ENCODE data around the gene PLCB4.
A peak's percentile ranks its signal among the peaks of the same experiment; 100 is the strongest.

PLCB4 gene

DNA sequence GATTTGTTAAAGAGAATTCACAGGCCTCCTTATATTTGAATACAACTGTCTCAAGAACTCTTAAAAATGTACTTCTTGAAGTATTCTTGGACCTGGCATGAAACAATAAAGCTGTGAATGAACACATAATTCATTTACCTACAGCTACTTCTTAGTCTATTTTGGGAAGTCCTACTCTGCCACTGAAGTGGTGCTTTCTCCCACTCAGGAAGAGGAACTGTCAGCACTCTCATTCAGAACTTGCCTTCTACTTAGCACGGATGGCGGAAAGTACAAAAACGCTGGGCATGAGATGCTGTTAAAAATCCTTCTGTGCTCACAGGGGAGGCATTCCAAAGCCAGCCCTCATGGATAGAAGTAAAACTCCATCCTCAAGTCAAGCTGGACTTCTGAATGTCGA is 300.7 kb downstream of the PLCB4 start:
- Histone ChIP-seq H2BK12ac (ENCODE audit: low read length) (no peak overlapping the region), H3K79me2 (ENCODE audit: control insufficient read depth, insufficient read depth, low read length, poor library complexity) (no peaks in the 10 kb centered on the region), H3K4me2 (ENCODE audit: low read length) (no peak overlapping the region), H3K9me3 (ENCODE audit: insufficient read depth, low read depth, low read length) (no peaks in the 10 kb centered on the region), H4K12ac (ENCODE audit: low read depth, low read length) (no peak overlapping the region), H3K18ac (ENCODE audit: low read length) (no peak overlapping the region), H3K27me3 (ENCODE audit: insufficient read depth, low read length) (no peaks in the 10 kb centered on the region), H2AK5ac (ENCODE audit: low read length) (no peak overlapping the region), H3K14ac (ENCODE audit: low read length) (no peak overlapping the region), H4K8ac (ENCODE audit: low read depth, low read length) (no peak overlapping the region), H3K4me3 (ENCODE audit: low read depth, low read length) (no peak overlapping the region), H2BK5ac (ENCODE audit: low read depth, low read length, poor library complexity) (no peak overlapping the region), H2AFZ (ENCODE audit: insufficient read depth, low read length, poor library complexity) (no peak overlapping the region), H3K23ac (ENCODE audit: low read length) (no peak overlapping the region), H3K79me1 (ENCODE audit: low read length) (no peaks in the 10 kb centered on the region), H2BK120ac (ENCODE audit: insufficient read depth, low read length, poor library complexity) (no peak overlapping the region), H3K27ac (ENCODE audit: low read depth, low read length) (no peak overlapping the region), H3K4me1 (ENCODE audit: control insufficient read depth in 1 of 2, insufficient read depth in 2 of 2, low read length in 2 of 2) (peaks cover 0 to 2% of the 10 kb centered on the region in 2 experiments), H4K91ac (ENCODE audit: low read depth, low read length) (no peak overlapping the region), H3K36me3 (ENCODE audit: control insufficient read depth in 1 of 2, insufficient read depth in 2 of 2, low read length in 2 of 2) (peaks cover 0 to 1% of the 10 kb centered on the region in 2 experiments), H3K4ac (ENCODE audit: low read depth, low read length) (no peak overlapping the region), H3K9ac (ENCODE audit: low read length) (no peak overlapping the region)
- WGBS (ENCODE audit: extremely low coverage, insufficient coverage, insufficient read length) = no CpG with 5 or more reads among the region's 4 CpGs
- DNase-seq = no peak

DNA sequence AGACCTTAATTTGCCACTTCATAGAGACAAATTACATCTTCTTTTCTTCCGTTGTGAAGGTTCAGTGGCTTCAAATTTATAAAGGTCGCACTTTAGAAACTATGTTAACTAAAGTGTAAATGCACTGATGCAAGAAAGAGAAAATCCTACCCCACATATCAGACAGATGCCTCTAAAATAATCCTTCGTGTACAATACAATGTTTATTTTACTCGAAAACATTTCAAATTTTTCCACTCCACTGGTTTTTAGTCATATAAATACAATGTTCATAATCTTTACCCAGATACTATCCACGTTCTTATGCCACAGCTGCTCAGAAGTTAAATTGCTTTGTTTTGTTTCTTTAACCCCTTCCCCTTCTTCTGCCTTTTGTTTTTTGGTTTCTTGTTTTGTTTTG is 305.2 kb downstream of the PLCB4 start:
- no peak overlapping the region for H3K27ac ChIP-seq (ENCODE audit: low read depth, low read length)
- no peak overlapping the region for H4K8ac ChIP-seq (ENCODE audit: low read depth, low read length)
- no peak overlapping the region for H3K4me2 ChIP-seq (ENCODE audit: low read length)
- DNase-seq = no peak
- no peak overlapping the region for H2BK12ac ChIP-seq (ENCODE audit: low read length)
- H3K4ac ChIP-seq (ENCODE audit: low read depth, low read length) = no peak overlapping the region
- no peak overlapping the region for H3K9ac ChIP-seq (ENCODE audit: low read length)
- H3K4me1 ChIP-seq (ENCODE audit: control insufficient read depth in 1 of 2, insufficient read depth in 2 of 2, low read length in 2 of 2) = peaks cover 0 to 5% of the 10 kb centered on the region in 2 experiments
- H3K27me3 ChIP-seq (ENCODE audit: insufficient read depth, low read length) = no peaks in the 10 kb centered on the region
- no peaks in the 10 kb centered on the region for H3K36me3 ChIP-seq (ENCODE audit: control insufficient read depth in 1 of 2, insufficient read depth in 2 of 2, low read length in 2 of 2)
- H3K79me2 ChIP-seq (ENCODE audit: control insufficient read depth, insufficient read depth, low read length, poor library complexity) = no peaks in the 10 kb centered on the region
- no peak overlapping the region for H3K18ac ChIP-seq (ENCODE audit: low read length)
- no peaks in the 10 kb centered on the region for H3K79me1 ChIP-seq (ENCODE audit: low read length)
- 100% methylated on average over 1 of the region's 5 CpGs for WGBS (ENCODE audit: extremely low coverage, insufficient coverage, insufficient read length)
- no peak overlapping the region for H3K14ac ChIP-seq (ENCODE audit: low read length)
- no peaks in the 10 kb centered on the region for H3K9me3 ChIP-seq (ENCODE audit: insufficient read depth, low read depth, low read length)
- H2AFZ ChIP-seq (ENCODE audit: insufficient read depth, low read length, poor library complexity) = no peak overlapping the region
- H2AK5ac ChIP-seq (ENCODE audit: low read length) = no peak overlapping the region
- no peak overlapping the region for H3K4me3 ChIP-seq (ENCODE audit: low read depth, low read length)
- no peak overlapping the region for H4K12ac ChIP-seq (ENCODE audit: low read depth, low read length)
- H3K23ac ChIP-seq (ENCODE audit: low read length) = no peak overlapping the region
- no peak overlapping the region for H4K91ac ChIP-seq (ENCODE audit: low read depth, low read length)
- H2BK5ac ChIP-seq (ENCODE audit: low read depth, low read length, poor library complexity) = no peak overlapping the region
- H2BK120ac ChIP-seq (ENCODE audit: insufficient read depth, low read length, poor library complexity) = no peak overlapping the region

DNA sequence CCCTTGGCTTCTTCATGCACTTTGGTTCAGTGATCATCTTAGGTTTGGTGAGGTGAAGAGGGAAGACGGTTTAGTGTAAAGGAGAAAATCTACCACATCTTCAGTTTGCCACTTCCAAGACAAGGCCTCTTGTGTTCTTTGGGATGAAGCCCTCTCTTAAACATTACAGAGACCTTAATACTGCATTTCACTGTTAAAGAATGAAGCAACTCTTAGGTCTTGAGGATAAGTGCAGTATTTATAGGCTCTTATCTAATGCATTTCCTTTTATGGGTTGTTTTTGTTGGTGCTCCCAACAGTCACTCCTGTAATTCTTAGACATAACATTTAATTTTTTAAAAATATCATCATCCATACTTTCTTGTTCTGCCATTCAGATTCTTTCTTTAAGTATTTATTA is 305.6 kb downstream of the PLCB4 start:
- WGBS (ENCODE audit: extremely low coverage, insufficient coverage, insufficient read length) = no CpG with 5 or more reads among the region's 1 CpG
- DNase-seq = no peak
- Histone ChIP-seq H3K9me3 (ENCODE audit: insufficient read depth, low read depth, low read length) (no peaks in the 10 kb centered on the region), H3K23ac (ENCODE audit: low read length) (no peak overlapping the region), H3K27ac (ENCODE audit: low read depth, low read length) (no peak overlapping the region), H4K12ac (ENCODE audit: low read depth, low read length) (no peak overlapping the region), H2BK120ac (ENCODE audit: insufficient read depth, low read length, poor library complexity) (no peak overlapping the region), H3K79me2 (ENCODE audit: control insufficient read depth, insufficient read depth, low read length, poor library complexity) (no peaks in the 10 kb centered on the region), H3K27me3 (ENCODE audit: insufficient read depth, low read length) (no peaks in the 10 kb centered on the region), H4K8ac (ENCODE audit: low read depth, low read length) (no peak overlapping the region), H3K18ac (ENCODE audit: low read length) (no peak overlapping the region), H2AK5ac (ENCODE audit: low read length) (no peak overlapping the region), H3K4me1 (ENCODE audit: control insufficient read depth in 1 of 2, insufficient read depth in 2 of 2, low read length in 2 of 2) (peaks cover 0 to 5% of the 10 kb centered on the region in 2 experiments), H2BK5ac (ENCODE audit: low read depth, low read length, poor library complexity) (no peak overlapping the region), H3K14ac (ENCODE audit: low read length) (no peak overlapping the region), H2BK12ac (ENCODE audit: low read length) (no peak overlapping the region), H3K36me3 (ENCODE audit: control insufficient read depth in 1 of 2, insufficient read depth in 2 of 2, low read length in 2 of 2) (no peaks in the 10 kb centered on the region), H3K4me3 (ENCODE audit: low read depth, low read length) (no peak overlapping the region), H3K4ac (ENCODE audit: low read depth, low read length) (no peak overlapping the region), H2AFZ (ENCODE audit: insufficient read depth, low read length, poor library complexity) (no peak overlapping the region), H3K4me2 (ENCODE audit: low read length) (no peak overlapping the region), H4K91ac (ENCODE audit: low read depth, low read length) (no peak overlapping the region), H3K79me1 (ENCODE audit: low read length) (no peaks in the 10 kb centered on the region), H3K9ac (ENCODE audit: low read length) (no peak overlapping the region)

DNA sequence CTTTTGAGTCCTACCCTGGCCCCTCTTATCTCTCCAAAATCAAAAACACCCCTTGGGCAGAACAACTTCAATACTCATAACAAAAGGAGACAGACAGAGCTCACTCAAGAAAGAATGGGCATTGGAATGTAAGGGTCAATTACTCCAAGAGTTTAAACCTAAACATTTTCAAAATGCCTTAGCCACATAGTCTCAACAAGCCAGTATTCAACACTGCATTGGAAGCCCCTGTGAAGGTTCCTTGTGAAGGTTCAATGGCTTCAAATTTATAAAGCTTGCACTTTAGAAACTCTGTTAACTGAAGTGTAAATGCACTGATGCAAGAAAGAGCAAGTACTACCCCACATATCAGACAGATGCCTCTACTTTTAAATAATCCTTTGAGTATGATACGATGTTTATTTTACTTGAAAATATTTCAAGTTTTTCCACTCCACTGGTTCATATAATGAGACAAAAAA is 306.4 kb downstream of the PLCB4 start:
- Histone ChIP-seq H3K9ac (ENCODE audit: low read length) (no peak overlapping the region), H3K14ac (ENCODE audit: low read length) (no peak overlapping the region)

More for the DNA sequence above, 306.4 kb downstream of the PLCB4 start:
- Histone ChIP-seq H3K27me3 (ENCODE audit: insufficient read depth, low read length) (no peaks in the 10 kb centered on the region), H3K36me3 (ENCODE audit: control insufficient read depth in 1 of 2, insufficient read depth in 2 of 2, low read length in 2 of 2) (no peaks in the 10 kb centered on the region), H3K4ac (ENCODE audit: low read depth, low read length) (no peak overlapping the region), H2AK5ac (ENCODE audit: low read length) (no peak overlapping the region), H2BK12ac (ENCODE audit: low read length) (no peak overlapping the region), H2AFZ (ENCODE audit: insufficient read depth, low read length, poor library complexity) (no peak overlapping the region), H3K9me3 (ENCODE audit: insufficient read depth, low read depth, low read length) (no peaks in the 10 kb centered on the region), H3K79me1 (ENCODE audit: low read length) (no peaks in the 10 kb centered on the region), H4K91ac (ENCODE audit: low read depth, low read length) (no peak overlapping the region), H3K79me2 (ENCODE audit: control insufficient read depth, insufficient read depth, low read length, poor library complexity) (no peaks in the 10 kb centered on the region), H3K4me2 (ENCODE audit: low read length) (no peak overlapping the region), H2BK5ac (ENCODE audit: low read depth, low read length, poor library complexity) (no peak overlapping the region), H4K8ac (ENCODE audit: low read depth, low read length) (no peak overlapping the region), H4K12ac (ENCODE audit: low read depth, low read length) (no peak overlapping the region), H2BK120ac (ENCODE audit: insufficient read depth, low read length, poor library complexity) (no peak overlapping the region), H3K4me3 (ENCODE audit: low read depth, low read length) (no peak overlapping the region), H3K18ac (ENCODE audit: low read length) (no peak overlapping the region), H3K4me1 (ENCODE audit: control insufficient read depth in 1 of 2, insufficient read depth in 2 of 2, low read length in 2 of 2) (peaks cover 0 to 5% of the 10 kb centered on the region in 2 experiments), H3K23ac (ENCODE audit: low read length) (no peak overlapping the region), H3K27ac (ENCODE audit: low read depth, low read length) (peak overlapping the region; percentile 47)
- no peak for DNase-seq
- no CpG with 5 or more reads among the region's 1 CpG for WGBS (ENCODE audit: extremely low coverage, insufficient coverage, insufficient read length)
